GM13977 (cell line): ENCODE measurements around the gene EXOSC7.

Experiments used
- DNase-seq: peaks from one replicate; pipeline ENCODE4 v3.0.0; 2012; ENCODE audit warnings: low spot score
- CTCF ChIP-seq: IDR thresholded peaks from 2 replicates; pipeline ENCODE4 v1.5.1; 2012; ENCODE audit warnings: mild to moderate bottlenecking, control low read depth; ENCODE audit not compliant: insufficient read depth; ENCODE audit errors: extremely low read depth, missing control alignments
- in situ Hi-C: fragments of 300-500 bp; cut with MboI; formaldehyde crosslinking; loops from one replicate; pipeline ENCODE4 v1.12.0; 2022; ENCODE audit warnings: low sequenced_read_pairs, low pct_unique_long_range_greater_than_20kb, mixed read lengths, inconsistent platforms; ENCODE audit not compliant: unreplicated experiment

EXOSC7 gene

GRCh38 chr3:44989636-44990373 lies 13.8 kb downstream of the EXOSC7 start:
- no peak for DNase-seq
- TF ChIP-seq CTCF: no peak
- in situ Hi-C loops: no loop called here

GRCh38 chr3:44991326-44991725 lies 15.3 kb downstream of the EXOSC7 start:
- TF ChIP-seq CTCF: no peak
- DNase-seq: no peak
- in situ Hi-C loops: no loop called here

GRCh38 chr3:44992555-44993470 lies 16.8 kb downstream of the EXOSC7 start:
- TF ChIP-seq CTCF: peak; percentile 49
- in situ Hi-C loops: no loop called here
- no peak for DNase-seq

DNA sequence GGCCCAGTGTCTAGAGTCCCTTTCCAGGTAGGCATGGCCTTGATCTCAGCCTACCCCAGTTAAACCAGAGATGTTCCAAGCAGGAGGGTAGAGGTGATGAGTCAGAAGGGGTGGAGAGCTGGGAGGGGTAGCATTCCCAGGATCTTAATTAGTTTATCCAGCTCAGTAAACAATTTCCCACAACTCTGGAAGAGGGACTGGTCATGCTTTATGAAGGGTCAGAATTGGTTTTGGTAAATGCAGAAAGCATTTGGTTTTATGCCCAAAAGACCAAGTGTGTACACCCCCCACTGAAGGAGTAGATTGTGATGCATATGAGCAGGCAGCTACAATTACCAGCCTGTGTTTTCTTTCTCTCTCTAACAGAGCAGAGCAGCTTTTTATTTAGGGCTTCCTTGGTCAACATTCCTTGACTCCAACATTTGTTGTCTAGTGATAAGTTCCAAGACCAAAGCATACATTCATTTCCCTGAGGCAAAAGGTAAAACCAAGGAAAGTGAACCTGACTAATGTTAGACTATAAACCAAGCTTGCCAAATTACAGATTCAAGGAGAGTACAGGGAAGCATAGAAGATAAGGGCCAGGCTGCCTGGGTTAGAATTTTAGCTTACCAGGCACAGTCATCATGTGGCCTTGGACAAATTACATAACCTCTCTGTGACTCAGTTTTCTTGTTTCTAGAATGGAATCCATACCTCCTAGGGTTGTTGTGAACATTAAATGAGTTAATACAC lies 17.6 kb downstream of the EXOSC7 start:
- no peak for TF ChIP-seq CTCF
- in situ Hi-C loops: no loop called here
- DNase-seq: no peak

DNA sequence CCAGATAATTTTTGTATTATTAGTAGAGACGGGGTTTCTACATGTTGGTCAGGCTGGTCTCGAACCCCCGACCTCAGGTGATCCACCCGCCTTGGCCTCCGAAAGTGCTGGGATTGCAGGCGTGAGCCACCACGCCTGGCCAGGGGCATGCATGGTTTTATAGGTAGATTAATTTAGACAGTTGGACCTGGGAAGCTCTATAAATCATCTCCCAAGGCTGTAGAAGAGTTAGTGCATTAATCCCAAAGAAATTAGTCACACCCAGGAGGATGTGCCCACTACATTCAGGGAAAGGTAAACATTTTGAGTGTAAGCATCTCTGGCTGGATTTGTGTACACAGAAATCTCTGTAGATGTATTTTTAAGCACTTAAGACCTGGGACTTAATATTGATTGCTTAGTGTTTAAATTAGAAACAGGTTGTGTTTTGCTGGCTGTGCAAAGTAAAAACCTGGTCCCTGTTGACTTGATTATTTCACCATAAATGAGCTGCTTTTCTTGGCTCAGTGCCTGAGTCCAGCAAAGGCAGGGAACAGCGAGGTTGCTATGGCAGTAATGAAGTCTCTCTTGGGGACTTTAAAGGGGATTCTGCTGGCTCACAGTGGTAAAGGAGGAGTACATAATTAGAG lies 19.2 kb downstream of the EXOSC7 start:
- in situ Hi-C loops: no loop called here
- TF ChIP-seq CTCF: no peak
- DNase-seq: no peak

GRCh38 chr3:44996556-44996969 lies 20.5 kb downstream of the EXOSC7 start:
- no peak for DNase-seq
- no peak for TF ChIP-seq CTCF
- in situ Hi-C loops: no loop called here
